GM06990 (cell line): ENCODE results near the gene NPTXR.

Experiments used
- DNase-seq: peaks from one replicate; pipeline ENCODE4 v3.0.0-alpha.2; 2011; ENCODE audit not compliant: insufficient read length; ENCODE audit errors: extremely low read depth
- H3K27me3 ChIP-seq: replicated peaks from 2 replicates; pipeline ENCODE4 v1.6.0; 2011; ENCODE audit warnings: low read length; ENCODE audit not compliant: control insufficient read depth, insufficient read depth
- H3K36me3 ChIP-seq: 2 replicates; pipeline ENCODE4 v1.5.1; 2011; ENCODE audit warnings: low read length; ENCODE audit not compliant: control insufficient read depth, insufficient read depth
- H3K4me3 ChIP-seq: replicated peaks from 2 replicates; pipeline ENCODE4 v1.5.1; 2011; ENCODE audit warnings: low read depth, mild to moderate bottlenecking, control low read depth, low read length
- TF ChIP-seq, protein P1 (sequence below): IDR thresholded peaks from 2 replicates; pipeline ENCODE4 v1.5.1; 2011; ENCODE audit warnings: low read length, control low read depth, mild to moderate bottlenecking, inconsistent platforms; ENCODE audit not compliant: insufficient read depth, poor library complexity, severe bottlenecking

Gene NPTXR

DNA sequence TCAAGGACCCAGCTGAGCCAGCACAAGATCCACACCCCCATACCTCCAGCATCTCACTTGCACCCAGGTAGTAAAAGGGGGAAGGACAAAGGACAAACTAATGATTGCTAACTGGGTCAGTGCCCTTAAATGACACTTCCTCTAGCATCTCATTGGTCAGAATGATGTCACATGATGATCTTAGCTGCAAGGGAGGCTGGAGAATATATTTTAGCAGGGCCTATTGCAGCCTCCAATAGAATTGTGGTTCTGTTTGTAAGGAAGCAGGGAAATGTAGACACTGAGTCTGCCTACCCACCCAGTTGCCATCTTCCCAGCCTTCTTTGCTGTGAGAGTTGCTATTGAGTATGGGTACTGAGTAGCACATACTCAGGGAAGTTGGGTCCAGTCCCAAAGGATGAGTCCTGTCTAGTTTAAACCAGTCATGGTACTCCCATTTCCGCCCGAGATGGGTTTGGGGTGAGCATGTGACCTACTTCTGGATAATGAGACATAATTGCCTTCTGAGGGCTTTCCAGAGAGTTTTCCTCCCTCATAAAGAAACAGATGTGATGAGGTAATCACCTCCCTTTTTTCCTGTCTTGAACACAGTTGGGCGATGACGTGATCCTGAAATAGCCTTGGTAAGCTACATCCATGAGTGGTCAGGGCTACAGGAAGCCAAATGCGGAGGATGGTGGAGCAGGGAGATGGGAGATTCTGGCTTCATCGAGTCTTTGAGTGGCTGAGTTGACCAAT, 44.4 kb downstream of the NPTXR start:
- Histone ChIP-seq H3K36me3 (no peaks in the 10 kb centered on the region), H3K4me3 (no peak overlapping the region), H3K27me3 (no peaks in the 10 kb centered on the region; the same call in 1 of the 2 replicates)
- TF ChIP-seq, protein P1, sequence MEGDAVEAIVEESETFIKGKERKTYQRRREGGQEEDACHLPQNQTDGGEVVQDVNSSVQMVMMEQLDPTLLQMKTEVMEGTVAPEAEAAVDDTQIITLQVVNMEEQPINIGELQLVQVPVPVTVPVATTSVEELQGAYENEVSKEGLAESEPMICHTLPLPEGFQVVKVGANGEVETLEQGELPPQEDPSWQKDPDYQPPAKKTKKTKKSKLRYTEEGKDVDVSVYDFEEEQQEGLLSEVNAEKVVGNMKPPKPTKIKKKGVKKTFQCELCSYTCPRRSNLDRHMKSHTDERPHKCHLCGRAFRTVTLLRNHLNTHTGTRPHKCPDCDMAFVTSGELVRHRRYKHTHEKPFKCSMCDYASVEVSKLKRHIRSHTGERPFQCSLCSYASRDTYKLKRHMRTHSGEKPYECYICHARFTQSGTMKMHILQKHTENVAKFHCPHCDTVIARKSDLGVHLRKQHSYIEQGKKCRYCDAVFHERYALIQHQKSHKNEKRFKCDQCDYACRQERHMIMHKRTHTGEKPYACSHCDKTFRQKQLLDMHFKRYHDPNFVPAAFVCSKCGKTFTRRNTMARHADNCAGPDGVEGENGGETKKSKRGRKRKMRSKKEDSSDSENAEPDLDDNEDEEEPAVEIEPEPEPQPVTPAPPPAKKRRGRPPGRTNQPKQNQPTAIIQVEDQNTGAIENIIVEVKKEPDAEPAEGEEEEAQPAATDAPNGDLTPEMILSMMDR = no peak
- no peak for DNase-seq

DNA sequence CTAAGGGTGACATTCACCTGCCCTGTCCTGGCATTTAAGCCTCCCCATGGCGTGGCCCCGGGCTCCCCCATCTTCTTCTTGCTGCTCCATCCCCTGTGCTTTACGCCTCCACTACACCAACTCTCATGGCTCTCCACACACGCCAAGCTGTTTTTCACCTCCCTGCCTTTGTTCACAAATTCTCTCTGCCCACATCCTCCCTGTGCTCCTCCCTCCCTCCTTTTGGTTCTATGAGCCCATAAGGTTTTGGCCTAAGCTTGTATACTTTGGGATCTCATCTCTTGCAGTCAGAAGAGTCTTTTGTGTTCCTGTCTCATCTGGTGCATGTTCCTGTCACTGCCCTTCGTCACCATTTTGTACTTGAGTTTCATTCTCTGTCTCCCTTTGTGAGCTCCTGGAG, 45.3 kb downstream of the NPTXR start:
- Histone ChIP-seq H3K36me3 (no peaks in the 10 kb centered on the region), H3K27me3 (no peaks in the 10 kb centered on the region; the same call in 1 of the 2 replicates), H3K4me3 (no peak overlapping the region)
- no peak for DNase-seq
- TF ChIP-seq, protein P1 = no peak

DNA sequence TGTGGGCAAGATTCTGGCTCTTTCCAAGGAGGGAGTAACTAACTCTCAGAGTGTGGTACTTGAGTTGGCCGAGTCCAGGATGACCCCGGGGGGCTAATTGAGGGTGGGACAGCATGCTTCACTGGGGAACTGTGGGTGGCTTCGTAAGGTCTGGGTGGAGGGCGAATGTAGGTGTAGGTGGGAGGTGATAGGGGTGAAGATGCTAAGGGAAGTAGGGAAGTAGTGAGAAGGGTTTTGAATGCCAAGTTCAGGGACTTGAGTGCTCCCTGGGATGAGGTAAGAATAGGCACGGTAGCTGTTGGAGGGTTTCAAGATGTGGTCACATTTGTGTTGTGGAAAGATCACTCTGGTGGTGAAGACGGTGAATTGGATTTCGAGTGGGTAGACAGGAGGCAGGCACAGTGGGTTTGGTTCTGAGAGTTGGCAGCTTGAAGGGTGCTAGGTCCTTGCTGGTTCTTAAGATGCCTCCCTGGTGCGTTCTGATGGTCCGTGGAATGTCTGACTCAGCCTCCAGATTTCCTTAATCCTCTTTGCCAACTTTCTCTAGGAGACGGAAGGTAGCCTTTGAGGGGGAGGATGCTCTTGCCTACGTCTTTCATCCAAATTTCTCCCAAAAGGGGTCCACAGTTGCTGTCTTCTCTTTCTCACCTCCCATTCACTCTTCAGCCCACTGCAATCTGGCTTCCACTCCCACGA, 47.4 kb downstream of the NPTXR start:
- TF ChIP-seq, protein P1 = no peak
- DNase-seq = no peak

DNA sequence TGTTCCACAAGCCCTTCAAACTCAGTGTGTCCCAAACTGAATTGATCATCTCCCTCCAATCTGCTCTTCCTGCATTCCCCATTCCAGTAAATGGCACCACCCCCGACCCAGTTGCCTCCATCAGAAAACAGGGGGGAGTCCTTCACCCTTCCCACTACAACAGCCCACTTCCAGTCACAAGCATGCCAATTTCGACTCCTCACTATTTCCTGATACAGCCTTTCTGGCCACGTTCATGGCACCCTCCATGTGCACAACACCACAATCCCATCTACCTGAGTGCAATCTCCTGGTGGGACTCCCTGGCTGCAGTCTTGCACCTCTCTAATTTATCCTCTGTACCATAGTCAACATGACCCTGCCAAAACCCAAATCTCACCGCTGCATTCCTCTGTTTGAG, 48.3 kb downstream of the NPTXR start:
- TF ChIP-seq, protein P1 = no peak
- Histone ChIP-seq H3K27me3 (no peaks in the 10 kb centered on the region), H3K36me3 (no peaks in the 10 kb centered on the region), H3K4me3 (no peak overlapping the region)
- no peak for DNase-seq

More for the DNA sequence above, 47.4 kb downstream of the NPTXR start:
- Histone ChIP-seq H3K4me3 (no peak overlapping the region), H3K27me3 (no peaks in the 10 kb centered on the region), H3K36me3 (no peaks in the 10 kb centered on the region)

DNA sequence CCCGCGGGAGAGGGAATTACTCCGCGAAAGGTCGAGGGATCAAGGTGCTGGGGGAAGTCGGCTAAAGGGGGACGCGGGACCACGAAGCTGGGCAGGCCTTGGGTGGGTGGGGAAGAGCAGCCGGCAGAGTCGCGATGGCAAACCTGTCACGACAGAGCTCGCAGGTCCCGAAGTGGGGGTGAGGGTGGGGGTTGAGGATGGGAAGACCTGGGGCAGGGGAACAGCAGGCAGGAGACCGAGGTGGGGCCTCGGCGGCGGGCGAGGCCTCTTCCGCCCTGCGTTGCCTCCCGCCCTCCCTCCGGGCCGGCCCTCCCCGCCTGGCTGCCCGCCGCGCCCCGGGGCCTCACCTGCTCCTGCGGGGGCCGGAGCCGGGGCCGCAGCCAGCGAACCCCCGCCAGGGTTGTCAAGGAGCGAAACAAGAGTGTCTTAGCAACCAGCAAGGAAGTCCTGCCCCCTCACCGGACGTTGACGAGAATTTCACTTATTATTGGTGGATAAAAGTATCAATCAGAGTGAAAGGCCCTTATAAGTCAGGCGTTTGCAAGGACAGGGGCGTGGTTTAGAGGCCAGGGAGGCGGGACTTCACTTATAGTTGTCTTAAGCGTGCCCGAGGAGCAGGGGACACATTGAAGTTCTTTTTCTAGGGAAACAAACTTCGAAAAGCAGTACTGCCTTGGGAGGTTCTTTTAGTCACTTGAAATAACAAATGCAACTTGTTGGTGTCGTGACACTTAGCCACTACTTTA, 49.9 kb downstream of the NPTXR start, which contains the start of gene DNAL4:
TSS of gene DNAL4 (minus strand) at position 423 of the 746 bp plus-strand sequence. CDS start 11,412 bp downstream, outside the sequence.
- DNase-seq = peak; percentile 89
- peak within 1 kb of the TSS; percentile 97 for H3K4me3 ChIP-seq
- H3K27me3 ChIP-seq = no peaks in the 10 kb centered on the region
- TF ChIP-seq, protein P1 = no peak
- no peaks in the 10 kb centered on the region; the same call in 1 of the 2 replicates for H3K36me3 ChIP-seq
